PC-9 (cell line): ENCODE data around the gene MAP2K6.

Experiments used
- CTCF ChIP-seq: fragments of 200-600 bp; sonication (generic); conservative IDR thresholded peaks from 2 replicates; pipeline ENCODE4 v1.6.1; 2017; ENCODE audit warnings: mixed run types, antibody characterized with exemption, mild to moderate bottlenecking, moderate library complexity
- EZH2 ChIP-seq: fragments of 200-600 bp; sonication (generic); IDR thresholded peaks from 2 replicates; pipeline ENCODE4 v1.8.0; 2017; ENCODE audit warnings: antibody characterized with exemption, low read depth

DNA sequence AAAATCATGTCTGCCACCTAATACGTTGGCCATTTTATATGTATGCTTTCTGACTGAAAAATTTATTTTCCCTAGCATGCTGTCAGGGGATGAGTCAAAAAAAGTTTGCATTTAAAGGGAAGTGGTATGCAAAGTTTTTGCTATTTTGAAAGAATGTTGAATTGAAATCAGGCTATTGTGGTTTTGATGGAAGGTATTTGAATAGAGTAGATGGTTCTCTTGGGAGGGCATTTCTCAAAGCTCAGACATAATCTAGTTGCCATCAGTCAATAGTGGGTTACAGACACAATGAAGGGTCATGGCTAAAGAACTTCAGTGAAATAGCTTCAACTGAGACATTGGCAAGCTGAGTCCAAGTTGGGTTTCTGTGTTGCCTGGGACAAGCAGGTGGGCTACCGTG lies 102.4 kb downstream of the MAP2K6 start:
- TF ChIP-seq CTCF (no peak), EZH2 (no peak)
